ENCODE measurements around the gene RASAL1.

RASAL1 gene

GRCh38 chr12:113162102-113163029, 26.8 kb upstream of the RASAL1 start:
- DNase-seq = no peak

GRCh38 chr12:113161415-113162016, 26.0 kb upstream of the RASAL1 start:
- DNase-seq = no peak

- DNase-seq = no peak
These were observed 24.4 kb upstream of the RASAL1 start for GRCh38 chr12:113159937-113160336.

- DNase-seq = no peak
These were observed 23.1 kb upstream of the RASAL1 start for GRCh38 chr12:113158439-113159203.

- DNase-seq = no peak
These were observed 21.8 kb upstream of the RASAL1 start for GRCh38 chr12:113157218-113157859.

GRCh38 chr12:113155646-113156045, 20.1 kb upstream of the RASAL1 start:
- DNase-seq = no peak

GRCh38 chr12:113155060-113155459, 19.5 kb upstream of the RASAL1 start:
- DNase-seq = no peak

GRCh38 chr12:113154351-113154973, 18.9 kb upstream of the RASAL1 start:
- DNase-seq = no peak

- DNase-seq = peak; percentile 73
These were observed 17.6 kb upstream of the RASAL1 start for GRCh38 chr12:113152835-113153814.

GRCh38 chr12:113152196-113152834, 16.8 kb upstream of the RASAL1 start:
- DNase-seq = no peak

- no peak for DNase-seq
These were observed 16.1 kb upstream of the RASAL1 start for GRCh38 chr12:113151655-113152054.

GRCh38 chr12:113149361-113150150, 14.0 kb upstream of the RASAL1 start, which contains the start of gene CFAP73:
CFAP73 (plus strand) TSS chr12:113149724; CDS start chr12:113149858, 134 bp downstream.
- no peak for DNase-seq

- DNase-seq = no peak
These were observed 11.4 kb upstream of the RASAL1 start for GRCh38 chr12:113146999-113147398.

- no peak for DNase-seq
These were observed 10.4 kb upstream of the RASAL1 start for GRCh38 chr12:113145720-113146551.

- no peak for DNase-seq
These were observed 9.2 kb upstream of the RASAL1 start for GRCh38 chr12:113144806-113145205.

GRCh38 chr12:113143959-113144358, 8.4 kb upstream of the RASAL1 start:
- DNase-seq = no peak

GRCh38 chr12:113142886-113143332, 7.3 kb upstream of the RASAL1 start:
- no peak for DNase-seq

GRCh38 chr12:113142173-113142885, 6.8 kb upstream of the RASAL1 start:
- DNase-seq = no peak

All from CD4-positive, alpha-beta T cell treated with Interleukin-21 for 1 hour (primary cell).